GM21515 (cell line): ENCODE data around the gene PLEKHB1.

Experiments used
- ATAC-seq: cut with Tn5 transposase; IDR thresholded peaks from one replicate; pipeline ENCODE4 v1.9.1; 2021; ENCODE audit not compliant: unreplicated experiment

The PLEKHB1 gene

GRCh38 chr11:73648121-73648520, 1.7 kb downstream of the PLEKHB1 start:
- ATAC-seq, result no peak

GRCh38 chr11:73648571-73649046, 2.2 kb downstream of the PLEKHB1 start:
- ATAC-seq, result no peak

- no peak for ATAC-seq
These were observed 2.8 kb downstream of the PLEKHB1 start for GRCh38 chr11:73649206-73649605.

- no peak for ATAC-seq
These were observed 4.0 kb downstream of the PLEKHB1 start for GRCh38 chr11:73650400-73650799.

- ATAC-seq, result no peak
These were observed 4.9 kb downstream of the PLEKHB1 start for GRCh38 chr11:73651252-73651651.

GRCh38 chr11:73651661-73652045, 5.3 kb downstream of the PLEKHB1 start:
- no peak for ATAC-seq

- no peak for ATAC-seq
These were observed 5.8 kb downstream of the PLEKHB1 start for GRCh38 chr11:73652046-73652730.

GRCh38 chr11:73652856-73653559, 6.6 kb downstream of the PLEKHB1 start:
- no peak for ATAC-seq

- no peak for ATAC-seq
These were observed 7.6 kb downstream of the PLEKHB1 start for GRCh38 chr11:73653996-73654395.

GRCh38 chr11:73654482-73655021, 8.2 kb downstream of the PLEKHB1 start:
- no peak for ATAC-seq

GRCh38 chr11:73655686-73656085, 9.3 kb downstream of the PLEKHB1 start:
- no peak for ATAC-seq

GRCh38 chr11:73656985-73657384, 10.6 kb downstream of the PLEKHB1 start:
- ATAC-seq, result no peak

GRCh38 chr11:73659961-73660360, 13.6 kb downstream of the PLEKHB1 start:
- ATAC-seq, result no peak

- ATAC-seq, result no peak
These were observed 14.2 kb downstream of the PLEKHB1 start for GRCh38 chr11:73660497-73661034.

GRCh38 chr11:73661035-73661628, 14.8 kb downstream of the PLEKHB1 start:
- peak; percentile 79 for ATAC-seq

GRCh38 chr11:73662445-73663157, 16.2 kb downstream of the PLEKHB1 start:
- ATAC-seq, result no peak

GRCh38 chr11:73663604-73664495, 17.5 kb downstream of the PLEKHB1 start:
- no peak for ATAC-seq

GRCh38 chr11:73664877-73665276, 18.5 kb downstream of the PLEKHB1 start:
- ATAC-seq, result no peak

- ATAC-seq, result no peak
These were observed 21.5 kb downstream of the PLEKHB1 start for GRCh38 chr11:73667891-73668290.

- ATAC-seq, result no peak
These were observed 24.4 kb downstream of the PLEKHB1 start for GRCh38 chr11:73670808-73671207.
